ENCODE data around the gene STAB2.
A peak's percentile ranks its signal among the peaks of the same experiment; 100 is the strongest.

DNA sequence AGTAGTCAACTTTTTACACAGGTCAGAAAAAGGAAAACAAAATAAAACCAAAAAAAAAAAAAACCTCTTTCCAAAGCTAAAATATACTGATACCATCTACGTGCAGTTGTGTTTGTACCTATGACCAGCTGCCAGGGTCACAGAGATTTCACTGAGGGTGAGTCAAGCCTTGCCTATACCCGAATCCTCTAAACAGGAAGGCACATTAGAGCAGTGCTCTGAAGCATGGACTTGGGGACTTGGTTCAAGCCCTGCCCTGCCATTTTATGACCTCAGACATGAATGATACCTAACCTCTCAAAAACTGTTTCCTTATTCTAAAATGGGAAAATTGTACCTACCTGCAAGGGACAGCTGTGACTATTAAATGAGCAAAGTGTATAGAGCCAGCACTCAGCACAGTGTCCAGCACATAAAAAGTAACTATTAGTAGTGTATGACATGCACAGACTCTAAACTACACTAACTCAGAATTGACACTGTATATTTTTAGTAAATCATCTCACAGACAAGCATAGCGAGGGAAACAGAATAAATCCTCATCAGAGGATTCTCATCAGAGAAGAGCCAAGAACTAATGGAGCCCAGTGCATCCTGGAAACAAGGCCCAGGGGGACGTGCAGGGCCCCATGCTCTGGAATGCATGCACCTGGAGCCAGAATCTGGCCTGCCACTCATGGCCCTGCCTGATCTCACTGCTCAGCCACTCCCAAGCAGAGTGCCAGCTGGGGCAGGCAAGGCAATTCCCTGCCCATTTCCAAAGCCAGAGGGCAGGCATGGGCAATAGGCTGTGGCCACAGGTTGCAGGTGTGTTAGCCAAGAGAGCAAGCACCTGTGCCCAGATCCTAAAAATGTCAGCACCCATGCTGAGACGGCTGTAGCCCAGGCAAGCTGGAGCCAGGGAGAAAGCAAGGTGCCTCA lies 196.9 kb downstream of the STAB2 start:
- TF ChIP-seq, protein P1, sequence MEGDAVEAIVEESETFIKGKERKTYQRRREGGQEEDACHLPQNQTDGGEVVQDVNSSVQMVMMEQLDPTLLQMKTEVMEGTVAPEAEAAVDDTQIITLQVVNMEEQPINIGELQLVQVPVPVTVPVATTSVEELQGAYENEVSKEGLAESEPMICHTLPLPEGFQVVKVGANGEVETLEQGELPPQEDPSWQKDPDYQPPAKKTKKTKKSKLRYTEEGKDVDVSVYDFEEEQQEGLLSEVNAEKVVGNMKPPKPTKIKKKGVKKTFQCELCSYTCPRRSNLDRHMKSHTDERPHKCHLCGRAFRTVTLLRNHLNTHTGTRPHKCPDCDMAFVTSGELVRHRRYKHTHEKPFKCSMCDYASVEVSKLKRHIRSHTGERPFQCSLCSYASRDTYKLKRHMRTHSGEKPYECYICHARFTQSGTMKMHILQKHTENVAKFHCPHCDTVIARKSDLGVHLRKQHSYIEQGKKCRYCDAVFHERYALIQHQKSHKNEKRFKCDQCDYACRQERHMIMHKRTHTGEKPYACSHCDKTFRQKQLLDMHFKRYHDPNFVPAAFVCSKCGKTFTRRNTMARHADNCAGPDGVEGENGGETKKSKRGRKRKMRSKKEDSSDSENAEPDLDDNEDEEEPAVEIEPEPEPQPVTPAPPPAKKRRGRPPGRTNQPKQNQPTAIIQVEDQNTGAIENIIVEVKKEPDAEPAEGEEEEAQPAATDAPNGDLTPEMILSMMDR (IDR thresholded peaks at IDR 0.05 in 4 of 5, conservative IDR thresholded peaks at IDR 0.05 in 1 of 5) = peak in 4 of 5 experiments; percentile 26 to 54 (median 48)
- no peak for TF ChIP-seq POLR2A (IDR thresholded peaks at IDR 0.05)

Data from gastrocnemius medialis (tissue), 4 donors.